Measurements from ENCODE around the gene DYNLT2. TPM values are rescaled to one million over a fixed set of nuclear protein-coding genes. Genes with fewer than 3 reads are reported as not detected.

DYNLT2 gene
- total RNA-seq, 1 donor from 2014 or later, result 1.2 TPM

DNA sequence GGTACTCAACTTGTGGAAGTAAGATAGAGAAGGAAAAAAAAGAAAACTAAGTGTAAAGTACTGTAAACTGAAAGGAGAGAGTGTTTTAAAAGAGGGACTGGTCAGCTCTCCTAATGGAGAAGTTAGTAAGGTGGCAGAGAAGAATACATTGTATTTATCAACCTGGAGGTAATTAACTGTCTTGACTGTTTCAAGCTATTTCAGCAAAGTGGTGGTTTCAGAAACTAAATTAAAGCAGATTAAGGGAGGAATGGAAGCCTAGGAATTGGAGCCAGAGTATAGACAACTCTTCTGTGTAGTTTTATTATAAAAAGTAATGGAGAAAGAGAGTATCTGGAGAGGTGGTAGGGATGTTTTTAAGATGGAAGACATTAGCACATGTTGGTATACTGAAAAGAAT lies 24.4 kb downstream of the DYNLT2 start:
- no peak for DNase-seq

DNA sequence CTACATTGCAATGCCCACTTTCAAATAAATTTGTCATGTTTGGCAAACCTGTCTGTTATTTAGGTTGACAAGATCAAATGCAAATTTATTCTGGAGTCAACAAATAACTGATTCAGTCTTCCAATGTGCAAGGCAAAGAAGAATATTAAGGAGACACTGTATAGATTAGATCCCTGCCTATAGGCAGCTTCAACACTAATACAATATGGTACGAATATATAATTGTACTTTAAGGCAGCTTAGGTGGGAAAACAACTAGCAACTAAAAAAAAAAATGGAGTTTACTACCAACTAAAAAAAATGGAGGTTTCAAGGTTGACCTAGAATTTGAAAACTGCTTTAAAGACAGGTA lies 25.3 kb downstream of the DYNLT2 start:
- no peak for DNase-seq

DNA sequence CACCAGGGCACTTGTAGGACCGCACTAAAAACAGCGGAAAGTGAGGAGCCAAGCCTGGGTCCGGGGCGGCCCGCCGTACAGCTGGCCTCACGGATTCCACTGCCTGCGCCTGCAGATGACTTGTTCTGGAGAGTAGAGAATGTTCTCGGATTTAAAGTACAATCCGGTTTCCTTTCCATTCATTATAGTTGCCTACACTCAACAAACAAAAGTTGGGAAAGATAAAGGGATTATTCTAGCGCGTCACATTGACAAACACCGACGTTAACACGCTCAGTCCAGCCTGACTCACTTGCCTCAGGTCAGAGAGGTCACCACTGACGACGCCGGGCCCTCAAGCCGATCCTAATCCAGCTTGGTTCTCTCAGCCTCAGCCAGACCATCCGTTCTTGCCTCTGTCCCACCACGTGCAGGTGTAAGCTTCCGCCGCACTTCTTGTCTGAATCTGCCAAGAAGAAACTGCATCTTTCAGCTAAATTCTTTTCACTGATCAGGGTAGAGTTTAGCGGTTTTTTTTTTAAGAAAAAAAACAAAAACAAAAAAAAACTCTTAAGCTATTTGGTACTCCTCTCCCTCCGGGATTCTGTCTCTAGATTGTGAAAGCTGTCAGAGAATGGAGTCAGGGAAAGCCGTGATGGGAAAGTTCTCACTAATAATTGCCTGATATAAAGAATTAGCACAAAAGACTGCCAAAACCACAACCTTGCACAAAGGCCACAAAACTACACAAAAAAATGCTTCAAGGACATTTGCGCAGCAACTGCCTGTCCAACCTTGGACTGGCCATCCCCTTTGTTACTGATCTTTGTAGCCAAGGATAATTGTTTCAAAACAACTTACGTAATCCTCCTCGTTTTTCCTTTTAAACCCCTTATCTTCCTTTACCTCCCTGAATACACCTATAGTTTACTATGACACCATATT lies 26.0 kb downstream of the DYNLT2 start:
- DNase-seq, result peak; percentile 90

DNA sequence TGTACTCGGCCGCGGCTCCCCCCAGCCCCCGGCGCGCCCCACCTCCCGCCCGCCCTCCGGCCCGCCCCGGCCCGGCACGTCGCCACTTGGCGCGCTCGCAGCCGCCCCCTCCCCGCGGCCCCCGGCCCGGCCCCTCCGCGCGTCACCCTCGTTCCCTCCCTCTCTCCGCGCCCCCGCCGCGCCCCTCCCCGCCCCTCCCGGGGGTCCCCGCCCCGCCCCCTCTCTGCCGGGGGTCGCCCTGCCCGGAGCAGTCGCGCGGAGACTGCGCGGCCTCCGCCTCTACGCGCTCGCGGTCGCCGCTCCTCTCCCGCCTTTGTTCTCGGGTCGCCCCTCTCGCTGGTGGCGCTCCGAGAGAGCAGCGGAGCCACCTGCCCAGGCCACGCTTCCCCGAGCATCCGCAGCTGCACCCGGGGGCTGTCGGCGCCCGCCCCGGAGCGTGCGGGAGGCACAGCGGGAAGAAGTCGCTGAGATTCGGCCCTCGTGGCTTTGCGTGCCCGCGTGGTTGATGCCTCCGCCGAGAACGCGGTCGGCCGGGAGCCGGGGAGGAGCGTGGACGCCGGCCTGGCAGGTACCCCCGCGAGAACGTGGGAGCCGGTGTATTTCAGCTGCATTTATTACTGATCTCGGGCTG lies 26.8 kb downstream of the DYNLT2 start, which contains the start of gene PHF10:
PHF10 (minus strand) TSS at position 7 of the 631 bp plus-strand sequence. CDS start 569 bp downstream, outside the sequence.
- peak; percentile 75 for DNase-seq

DNA sequence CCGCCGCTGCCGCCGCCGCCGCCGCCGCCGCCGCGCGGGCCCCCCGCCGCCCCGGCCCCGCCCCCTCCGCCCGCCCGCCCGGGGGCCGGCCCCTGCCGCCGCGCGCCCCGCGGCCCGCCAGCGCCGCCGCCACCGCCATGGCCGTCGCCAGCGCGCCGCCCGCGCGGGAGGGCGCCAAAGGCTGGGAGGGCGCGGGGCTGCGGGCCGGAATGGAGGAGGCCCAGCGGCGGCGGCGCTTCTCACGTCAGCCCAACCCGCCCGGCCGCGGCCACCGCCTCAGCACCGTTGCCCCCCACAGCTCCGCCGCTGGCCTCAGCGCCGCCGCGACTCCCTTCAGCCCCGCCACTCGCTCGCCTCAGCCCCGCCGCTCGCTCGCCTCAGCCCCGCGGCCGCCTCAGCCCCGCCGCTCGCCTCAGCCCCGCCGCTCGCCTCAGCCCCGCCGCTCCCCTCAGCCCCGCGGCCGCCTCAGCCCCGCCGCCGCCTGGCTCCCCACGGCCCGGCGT lies 27.3 kb downstream of the DYNLT2 start:
- DNase-seq, result peak; percentile 44

DNA sequence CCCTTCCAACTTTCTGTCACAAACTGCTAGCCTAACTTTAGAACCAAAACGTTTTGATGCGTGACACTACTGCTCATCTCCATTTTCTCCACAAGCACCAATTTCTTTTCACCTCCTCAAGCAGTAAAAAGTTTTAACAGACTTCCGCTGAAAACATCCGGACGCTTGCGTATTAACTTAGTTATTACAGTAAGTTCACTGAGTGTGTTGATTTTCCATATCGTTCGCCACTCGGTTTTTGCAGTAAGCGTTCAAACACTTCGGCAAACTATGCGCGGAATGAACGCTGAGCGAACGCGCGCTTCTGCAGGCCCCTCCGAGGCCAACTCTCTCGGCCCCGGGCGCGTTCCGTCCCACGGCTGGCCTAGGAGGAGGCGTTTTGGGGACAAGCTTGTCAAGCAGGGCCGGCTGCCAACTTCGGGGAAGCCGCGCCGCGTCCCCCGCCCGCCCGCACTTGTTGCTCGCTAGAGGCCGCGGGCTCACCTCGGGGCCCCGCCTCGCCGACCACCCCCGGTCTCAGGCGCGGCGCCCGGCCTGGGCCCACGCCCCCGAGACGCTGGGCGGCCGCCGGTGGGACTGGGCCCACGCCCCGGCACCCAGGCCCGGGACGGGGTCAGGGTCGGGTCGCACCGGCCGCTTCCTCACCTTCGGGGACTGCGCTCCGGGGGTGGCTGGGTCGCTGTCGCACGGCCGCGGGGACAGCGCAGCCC lies 28.0 kb downstream of the DYNLT2 start:
- peak; percentile 66 for DNase-seq

DNA sequence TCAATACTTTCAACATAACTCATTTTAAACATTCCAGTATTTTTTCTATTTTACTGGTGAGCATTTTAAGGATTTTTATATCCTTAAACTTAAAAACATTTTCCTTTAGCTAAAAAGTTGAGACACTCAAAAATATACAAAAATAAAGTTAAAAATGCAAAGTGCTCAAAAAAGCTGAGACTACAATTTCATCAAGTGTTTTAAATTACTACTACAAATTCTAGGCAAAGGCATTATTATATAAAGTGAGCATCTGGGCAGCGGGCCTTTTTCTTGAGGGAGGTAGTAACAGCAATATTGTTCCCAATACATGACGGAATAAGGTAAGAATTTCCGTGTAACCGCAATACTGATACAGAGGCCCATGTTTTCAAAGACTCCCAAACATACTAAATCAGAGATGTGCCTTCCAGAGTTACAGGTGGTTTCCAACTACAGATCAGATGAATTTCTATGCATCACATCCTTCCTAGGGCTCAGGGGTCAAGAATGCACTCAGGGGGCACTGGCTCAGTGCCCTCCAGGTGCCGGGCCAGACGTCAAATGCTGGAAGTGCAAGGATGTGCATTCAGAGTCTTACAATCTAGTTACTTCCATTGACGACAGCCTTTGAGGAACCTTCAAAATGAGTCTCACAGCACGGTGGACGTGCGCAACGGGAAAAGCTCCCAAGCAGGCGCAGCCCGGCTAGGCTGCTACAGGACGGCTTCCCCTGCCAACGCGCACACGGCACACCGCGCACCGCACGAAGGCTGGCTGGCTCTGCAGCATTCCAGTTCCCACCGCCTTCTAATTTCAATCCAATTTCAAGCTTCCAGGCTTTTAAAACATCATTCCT lies 28.8 kb downstream of the DYNLT2 start:
- peak; percentile 92 for DNase-seq

DNA sequence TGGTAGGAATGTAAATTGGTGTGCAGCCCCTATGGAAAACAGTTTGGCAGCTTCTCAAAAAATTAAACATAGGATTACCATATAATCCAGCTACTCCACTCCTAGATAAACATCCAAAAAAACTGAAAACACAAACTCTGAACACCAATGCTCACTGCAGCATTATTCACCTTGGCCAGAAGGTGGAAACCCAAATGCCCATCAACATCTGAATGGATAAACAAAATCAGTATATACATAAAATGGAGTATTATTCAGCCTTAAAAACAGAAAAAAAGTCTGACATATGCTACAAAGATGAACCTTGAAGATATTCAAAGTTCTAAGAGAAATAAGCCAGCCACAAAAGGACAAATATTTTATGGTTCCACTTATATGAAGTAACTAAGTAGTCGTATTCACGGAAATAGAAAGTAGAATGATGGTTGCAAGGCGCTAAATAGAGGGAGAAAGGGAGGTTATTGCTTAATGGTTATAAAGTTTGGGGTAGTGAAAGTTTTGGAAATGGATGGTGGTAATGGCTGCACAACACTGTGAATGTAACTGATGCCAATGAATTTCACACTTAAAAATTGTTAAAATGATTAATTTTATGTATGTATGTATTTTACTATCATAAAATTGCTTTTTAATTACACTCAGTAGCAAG lies 31.0 kb downstream of the DYNLT2 start:
- DNase-seq, result no peak

DNA sequence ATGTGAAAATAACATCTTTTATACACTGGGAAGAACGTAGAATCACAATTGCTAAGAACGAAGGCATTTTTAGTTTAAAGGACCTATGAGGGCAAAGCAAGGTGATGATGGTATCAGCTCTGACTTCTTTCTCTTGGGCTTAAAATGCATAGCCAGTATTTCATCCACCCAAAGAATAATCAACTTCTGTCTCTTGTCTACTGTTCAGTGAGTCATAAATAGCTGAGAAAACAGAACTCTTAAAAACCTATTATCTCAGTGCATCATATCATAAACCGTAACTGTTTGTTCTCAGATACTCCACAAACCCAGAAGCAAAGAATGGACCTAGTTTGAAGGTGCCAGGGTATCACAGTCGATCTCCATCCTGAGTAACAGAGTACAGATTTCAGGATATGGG lies 32.3 kb downstream of the DYNLT2 start:
- no peak for DNase-seq

DNA sequence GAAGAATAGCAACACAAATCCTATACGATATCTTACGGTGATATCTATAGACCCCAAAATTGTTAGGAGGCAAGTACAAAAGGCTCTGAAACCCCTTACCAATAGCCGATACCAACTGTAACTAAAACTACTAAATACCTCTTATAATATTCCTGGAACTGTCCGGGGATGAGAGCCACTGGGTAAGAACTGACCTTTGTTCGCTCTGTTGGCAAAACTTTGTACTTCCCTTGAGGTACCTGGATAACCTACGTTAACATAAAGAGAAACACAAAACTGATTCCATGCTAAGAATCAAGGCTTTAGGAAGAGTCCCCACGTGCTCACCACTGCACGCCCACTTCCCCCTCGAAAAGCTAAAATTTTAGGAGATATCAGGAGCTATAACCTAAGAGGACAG lies 36.8 kb downstream of the DYNLT2 start:
- DNase-seq, result no peak

DNA sequence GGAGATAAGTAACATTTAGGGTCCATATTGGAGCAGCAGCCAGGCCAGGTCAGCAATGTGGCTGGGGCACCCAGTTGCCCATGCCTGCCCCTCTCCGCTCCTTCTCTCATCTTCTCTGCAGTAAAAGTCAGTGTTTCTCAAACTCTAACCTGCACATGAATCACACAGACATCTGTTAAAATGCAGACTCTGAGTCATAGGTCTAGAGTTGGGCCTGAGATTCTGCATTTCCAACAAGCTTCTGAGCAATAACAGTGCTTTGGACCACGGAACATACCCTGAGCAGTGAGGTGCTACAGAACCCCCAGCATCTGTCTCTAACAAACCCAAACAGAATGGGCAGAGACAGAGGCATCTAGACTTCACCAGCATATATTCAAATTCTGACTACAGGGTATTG lies 37.2 kb downstream of the DYNLT2 start:
- no peak for DNase-seq

DNA sequence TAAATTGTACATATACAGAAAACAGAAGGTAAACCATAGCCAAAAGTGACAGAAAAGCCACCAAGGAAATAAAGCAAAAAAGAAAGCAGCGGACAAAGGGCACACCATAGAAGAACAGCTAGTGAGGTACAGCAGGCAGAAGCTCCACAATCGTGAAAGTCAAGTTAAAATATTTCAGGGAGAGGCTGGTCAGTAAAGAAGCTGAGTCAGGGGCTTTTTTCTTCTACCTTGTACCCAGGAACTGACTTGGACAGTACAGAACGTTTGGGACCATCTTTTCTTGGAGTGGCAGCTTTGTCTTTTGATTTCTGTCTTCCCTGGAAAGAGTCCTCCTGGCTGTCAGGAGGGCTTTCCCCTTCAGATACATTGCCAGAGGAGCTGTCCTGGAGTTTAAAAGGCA lies 41.4 kb downstream of the DYNLT2 start:
- no peak for DNase-seq

DNA sequence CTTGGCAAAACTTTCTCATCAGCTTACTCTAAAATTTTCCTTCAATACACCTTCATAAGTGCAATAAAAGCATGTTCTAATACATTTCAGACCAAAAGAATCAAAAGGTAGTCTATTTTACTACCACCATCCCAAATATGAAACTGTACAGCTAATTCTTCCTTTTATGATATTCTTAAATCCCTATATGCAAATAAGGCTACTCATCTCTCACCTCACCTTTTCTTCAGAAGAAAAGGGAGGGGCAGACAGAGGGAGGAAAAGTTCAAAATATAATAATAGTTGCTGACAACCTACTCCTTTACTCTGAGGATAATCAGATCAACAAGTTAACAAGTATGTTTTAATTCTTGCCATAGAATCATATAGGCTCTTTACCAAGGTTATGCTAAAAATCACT lies 42.1 kb downstream of the DYNLT2 start:
- DNase-seq, result no peak

DNA sequence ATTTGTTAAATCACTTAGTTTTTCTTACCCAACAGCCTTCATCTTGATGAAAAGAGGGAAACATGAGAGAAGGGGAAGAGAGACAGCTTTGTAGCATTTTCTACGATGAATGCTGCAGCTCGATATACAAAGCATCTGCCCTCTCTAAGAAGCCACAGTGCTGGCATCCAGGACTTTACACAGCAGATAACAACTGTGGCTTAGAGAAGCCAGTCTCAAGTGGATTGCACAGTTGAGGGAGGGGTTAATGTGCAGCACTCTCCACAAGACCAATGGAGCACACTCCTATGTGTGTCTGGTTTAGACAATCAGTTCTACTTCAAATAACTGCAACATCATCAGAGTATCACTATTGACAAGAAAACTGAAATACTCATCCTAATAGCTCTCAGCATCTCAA lies 43.6 kb downstream of the DYNLT2 start:
- no peak for DNase-seq

DNA sequence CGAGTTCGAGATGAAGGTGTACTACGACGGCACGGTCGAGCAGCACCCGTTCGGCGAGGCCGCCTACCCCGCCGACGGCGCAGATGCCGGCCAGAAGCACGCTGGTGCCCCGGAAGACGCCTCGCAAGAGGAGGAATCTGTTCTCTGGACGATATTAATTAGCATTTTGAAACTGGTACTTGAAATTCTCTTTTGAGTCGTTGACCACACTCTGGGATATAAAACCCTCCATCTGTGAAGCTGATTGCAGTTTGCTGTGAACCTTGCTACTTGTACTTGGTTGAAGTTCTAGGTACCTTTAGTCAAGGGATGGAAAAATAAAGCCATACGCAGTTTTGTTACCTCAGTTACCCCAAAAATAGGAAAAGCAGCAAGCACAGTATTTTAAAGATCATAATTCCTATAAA lies 48.5 kb downstream of the DYNLT2 start:
- no peak for DNase-seq

DNA sequence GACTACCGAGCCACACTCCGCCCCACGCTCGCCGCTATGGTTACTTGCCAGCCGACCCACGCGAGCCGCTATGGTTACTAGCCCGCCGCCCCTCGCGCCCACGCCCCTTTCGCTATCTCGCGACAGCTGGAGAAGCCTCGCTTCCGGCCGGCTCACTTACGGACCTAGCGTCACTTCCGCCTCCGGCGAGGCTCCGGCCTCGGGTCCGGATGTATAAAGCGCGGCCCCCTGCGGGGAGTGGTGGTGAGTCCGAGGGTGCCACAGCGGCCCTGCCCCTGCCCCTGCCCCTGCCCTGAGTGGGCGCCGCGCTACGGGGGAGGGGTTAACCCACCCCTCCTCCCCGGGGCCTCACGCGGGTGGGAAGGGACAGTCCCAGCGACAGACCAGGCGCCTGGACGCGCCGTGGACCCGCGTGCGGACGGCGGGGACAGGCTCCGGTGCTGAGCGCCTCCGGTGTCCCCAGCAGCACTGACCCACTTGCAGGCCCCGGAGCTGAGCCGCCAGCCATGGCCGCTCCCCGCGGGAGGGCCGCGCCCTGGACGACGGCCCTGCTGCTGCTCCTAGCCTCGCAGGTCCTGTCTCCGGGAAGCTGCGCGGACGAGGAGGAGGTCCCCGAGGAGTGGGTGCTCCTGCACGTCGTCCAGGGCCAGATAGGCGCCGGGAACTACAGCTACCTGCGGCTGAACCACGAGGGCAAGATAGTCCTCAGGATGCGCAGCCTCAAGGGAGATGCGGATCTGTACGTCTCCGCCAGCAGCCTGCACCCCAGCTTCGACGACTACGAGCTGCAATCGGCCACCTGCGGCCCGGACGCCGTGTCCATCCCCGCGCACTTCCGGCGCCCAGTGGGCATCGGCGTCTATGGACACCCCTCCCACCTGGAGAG lies 49.2 kb downstream of the DYNLT2 start, which contains the start of the genes C6orf120 and WDR27:
C6orf120 (plus strand) TSS at position 173 of the 886 bp plus-strand sequence; CDS start at position 507, 334 bp downstream.
WDR27 (minus strand) TSS at position 76 of the 886 bp plus-strand sequence. CDS start 13,024 bp downstream, outside the sequence.
- DNase-seq, result peak; percentile 99

DNA sequence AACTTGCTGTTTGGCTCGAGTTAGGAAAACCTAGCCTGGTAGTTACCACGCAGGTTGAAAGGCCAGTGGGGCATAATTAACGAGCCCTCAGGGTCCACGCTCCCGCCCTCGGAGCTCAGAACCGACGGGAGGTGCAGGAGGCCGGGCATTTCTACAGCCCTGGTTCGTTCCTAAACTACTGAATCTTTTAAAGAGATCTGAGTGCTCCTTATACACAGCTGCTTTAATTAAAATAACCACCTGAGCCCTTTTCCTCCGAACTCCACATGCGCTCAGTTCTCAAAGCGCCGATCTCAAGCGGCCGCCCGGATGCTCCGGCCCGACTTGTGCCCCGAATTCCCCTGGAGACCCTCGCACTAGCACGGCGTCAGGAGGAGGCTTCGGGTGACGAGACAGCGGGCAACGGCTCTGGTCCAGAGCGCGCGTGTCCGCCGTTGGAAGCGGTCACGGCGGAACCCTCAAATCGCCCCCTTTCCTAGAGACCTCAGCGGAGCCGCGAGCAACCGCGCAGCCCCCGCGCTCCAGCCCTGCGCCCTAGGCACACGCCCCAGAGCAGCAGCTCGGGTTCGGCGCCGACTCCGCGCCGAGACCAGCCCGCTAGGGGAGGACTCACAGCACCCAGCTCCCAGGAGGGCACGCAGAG lies 49.9 kb downstream of the DYNLT2 start:
- DNase-seq, result no peak

DNA sequence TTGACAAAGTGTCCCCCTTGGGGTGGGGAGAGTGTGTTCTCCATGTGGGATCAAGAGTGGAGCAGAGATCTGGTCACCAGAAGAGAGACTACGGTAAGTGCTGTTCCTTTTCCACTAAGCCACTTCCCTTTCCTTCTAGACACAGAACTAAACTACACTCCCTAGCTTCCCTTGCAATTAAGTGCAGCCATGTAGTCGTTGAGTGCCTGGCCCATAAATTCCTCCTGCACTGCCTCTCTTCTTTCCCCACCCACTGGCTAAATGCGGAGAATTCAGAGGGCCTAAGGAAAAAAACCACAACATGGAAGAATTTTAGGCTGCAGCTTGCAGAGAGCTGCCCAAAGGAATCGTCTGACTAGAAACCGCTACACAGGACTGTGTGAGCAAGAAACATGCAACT lies 51.1 kb downstream of the DYNLT2 start:
- DNase-seq, result peak; percentile 34

DNA sequence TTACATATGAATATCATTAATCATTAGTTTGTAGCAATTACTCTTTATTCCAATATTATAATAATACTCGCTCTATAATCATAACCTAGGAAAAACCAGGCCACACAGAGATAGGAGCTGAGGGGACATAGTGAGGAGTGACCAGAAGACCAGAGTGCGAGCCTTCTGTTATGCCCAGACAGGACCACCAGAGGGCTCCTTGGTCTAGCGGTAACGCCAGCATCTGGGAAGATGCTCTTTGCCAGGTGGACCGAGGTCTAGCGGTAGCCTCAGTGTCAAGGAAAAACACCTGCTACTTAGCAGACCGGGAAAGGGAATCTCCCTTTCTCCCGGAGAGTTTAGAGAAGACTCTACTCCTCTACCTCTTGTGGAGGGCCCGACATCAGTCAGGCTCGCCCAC lies 54.3 kb downstream of the DYNLT2 start:
- peak; percentile 35 for DNase-seq

DNA sequence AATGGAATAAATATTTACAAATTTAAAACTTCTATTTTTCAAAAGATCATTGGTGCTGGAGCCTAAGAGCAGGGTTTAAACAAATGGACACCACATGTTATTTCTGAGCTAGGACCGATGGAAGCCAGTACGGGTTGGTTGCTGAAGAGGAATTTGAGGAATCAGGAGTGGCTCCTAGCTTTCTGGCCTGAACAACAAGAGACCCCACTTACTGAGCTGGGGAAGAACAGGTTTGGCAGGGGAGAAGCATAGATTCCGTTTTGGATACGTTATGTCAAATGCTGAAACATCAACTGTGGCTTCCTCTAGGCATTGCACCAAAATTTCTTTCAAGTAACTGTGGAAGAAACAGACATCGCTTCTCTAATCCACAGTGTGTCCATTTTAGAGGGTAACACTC lies 56.2 kb downstream of the DYNLT2 start:
- DNase-seq, result no peak

Measured in dermis blood vessel endothelial cell (primary cell).